Stomach (tissue), 9 donors: Measurements from ENCODE around the gene CARD10. TPM values are rescaled to one million over a fixed set of nuclear protein-coding genes. Genes with fewer than 3 reads are reported as not detected.

ENCODE experiments used
- DNase-seq, 2 donors: peaks; one replicate each; pipeline versions ENCODE4 v3.0.0 to v3.0.0-alpha.2; 2013 to 2019
- H3K27ac ChIP-seq, 5 donors: fragments of 200-600 bp in 4 of 5; sonication (generic) in 4 of 5; one replicate each; pipeline ENCODE4 v1.5.1; 2013 to 2019; ENCODE audit warnings: mild to moderate bottlenecking in 1 of 5, moderate library complexity in 1 of 5
- H3K27me3 ChIP-seq, 3 donors: fragments of 200-600 bp; sonication (generic); one replicate each; pipeline ENCODE4 v1.5.1; 2017 to 2019; ENCODE audit warnings: mixed run types in 1 of 3
- H3K36me3 ChIP-seq, 4 donors: fragments of 200-600 bp; sonication (generic); 1 replicate in 3 of 4; 2 replicates in 1 of 4; pipeline ENCODE4 v1.5.1; 2016 to 2019
- H3K4me1 ChIP-seq, 4 donors: fragments of 200-600 bp; sonication (generic); one replicate each; pipeline ENCODE4 v1.5.1; 2016 to 2019
- H3K4me3 ChIP-seq, 4 donors: fragments of 200-600 bp; sonication (generic) in 3 of 4; one replicate each; pipeline ENCODE4 v1.5.1; 2016 to 2019; ENCODE audit warnings: mild to moderate bottlenecking in 1 of 4
- H3K9me3 ChIP-seq, 4 donors: fragments of 200-600 bp; sonication (generic); one replicate each; pipeline ENCODE4 v1.5.1; 2016 to 2019
- CTCF ChIP-seq, 7 experiments: fragments of 450-650 bp in 4 of 7; fragments of 200-600 bp in 3 of 7; sonication (generic) in 3 of 7; IDR thresholded peaks; one replicate each; pipeline ENCODE4 v1.5.1; 2016 to 2019; ENCODE audit warnings: antibody characterized with exemption in 7 of 7, control low read depth in 2 of 7, mild to moderate bottlenecking in 1 of 7
- EP300 ChIP-seq: sonication (generic); formaldehyde crosslinking; IDR thresholded peaks from one replicate; pipeline ENCODE4 v1.6.1; 2017; ENCODE audit warnings: antibody characterized with exemption
- POLR2A ChIP-seq, 4 donors: fragments of 450-650 bp; IDR thresholded peaks; one replicate each; pipeline ENCODE4 v1.6.1; 2016; ENCODE audit warnings: antibody characterized with exemption in 4 of 4, control low read depth in 2 of 4, mild to moderate bottlenecking in 1 of 4, moderate library complexity in 1 of 4
- POLR2AphosphoS5 ChIP-seq, 3 donors: sonication (generic); formaldehyde crosslinking; IDR thresholded peaks; one replicate each; pipeline ENCODE4 v1.6.1; 2016; ENCODE audit warnings: antibody characterized with exemption in 3 of 3
- WGBS, 5 donors: extraction: QIAGEN DNeasy Blood & Tissue Kit in 3 of 5; methylation state at CpG; one replicate each; pipeline versions ENCODE4 v1.1.5 to v1.1.7; 2013 to 2018; 5-methylcytosine and 5-hydroxymethylcytosine counted together
- intact Hi-C: fragments of 100-400 bp; cut with DNase I; formaldehyde crosslinking; loops from one replicate; pipeline ENCODE4 v1.15.1; 2023; ENCODE audit warnings: low total_unique reads
- polyA plus RNA-seq, 3 donors: library from polyadenylated mRNA; stranded (reverse); fragments of 200-250 nt; gene quantifications; one replicate each; pipeline ENCODE4 v1.2.3, GENCODE V29; 2013
- total RNA-seq, 5 donors: library from RNA; depleted of rRNA; stranded (reverse); fragments of >200 nt; gene quantifications; one replicate each; pipeline versions ENCODE4 v1.1.0 to v1.2.3, GENCODE V29; 2014 to 2016
- donor health status: healthy with polysubstance abuse.
- donor health status: Bipolar disorder and iron deficiency.
- donor health status: healthy.

The CARD10 gene
- total and polyA plus RNA-seq, 8 donors = 5.5 to 120 (median 15.7) TPM

GRCh38 chr22:37487129-37487528, 32.1 kb downstream of the CARD10 start:
- Histone ChIP-seq H3K4me1 (peaks cover 22 to 33% (median 29%) of the 10 kb centered on the region in 4 donors), H3K36me3 (peaks cover 4 to 24% (median 16%) of the 10 kb centered on the region in 4 donors), H3K9me3 (no peaks in the 10 kb centered on the region), H3K27ac (peak overlapping the region in 1 of 5 donors; percentile 86), H3K4me3 (no peak overlapping the region), H3K27me3 (peaks cover 0 to 33% (median 4%) of the 10 kb centered on the region in 3 donors)
- intact Hi-C loops = no loop called here
- no peak for DNase-seq
- 68 to 81% (median 75%) methylated on average over 10 of the region's 10 CpGs for WGBS, 5 donors
- no peak for TF ChIP-seq POLR2AphosphoS5 (IDR thresholded peaks at IDR 0.05)
- no peak for TF ChIP-seq EP300
- no peak for TF ChIP-seq POLR2A (IDR thresholded peaks at IDR 0.05)
- no peak for TF ChIP-seq CTCF (IDR thresholded peaks at IDR 0.05)

- H3K4me1 ChIP-seq = peaks cover 22 to 33% (median 29%) of the 10 kb centered on the region in 4 donors
- H3K27me3 ChIP-seq = peaks cover 0 to 41% (median 4%) of the 10 kb centered on the region in 3 donors
- H3K9me3 ChIP-seq = no peaks in the 10 kb centered on the region
- peak within 1 kb of the TSS; percentile 49 to 86 (median 76) for H3K27ac ChIP-seq
- peaks cover 4 to 20% (median 15%) of the 10 kb centered on the region in 4 donors for H3K36me3 ChIP-seq
- intact Hi-C loops = no loop called here
- DNase-seq = peak; percentile 78 to 87
- TF ChIP-seq POLR2A (IDR thresholded peaks at IDR 0.05) (no peak), POLR2AphosphoS5 (IDR thresholded peaks at IDR 0.05) (peak in 1 of 3 donors; percentile 32)
- peak within 1 kb of the TSS; percentile 38 to 53 (median 46) for H3K4me3 ChIP-seq
- 2 to 4% (median 3%) methylated on average over 19 to 24 of the region's 24 CpGs for WGBS, 5 donors
These were observed 32.9 kb downstream of the CARD10 start, which contains the start of gene MFNG for GRCh38 chr22:37486224-37486845. MFNG (minus strand) TSS chr22:37486384; CDS start chr22:37486177, 207 bp downstream.

- Histone ChIP-seq H3K36me3 (peaks cover under 1 to 13% (median 8%) of the 10 kb centered on the region in 4 donors), H3K27ac (peak overlapping the region; percentile 49 to 86 (median 76)), H3K4me1 (peaks cover 22 to 33% (median 29%) of the 10 kb centered on the region in 4 donors), H3K9me3 (no peaks in the 10 kb centered on the region), H3K4me3 (peak overlapping the region; percentile 38 to 53 (median 46)), H3K27me3 (peaks cover 0 to 43% (median 4%) of the 10 kb centered on the region in 3 donors)
- DNase-seq = no peak
- intact Hi-C loops = no loop called here
- WGBS, 5 donors = 58 to 73% (median 63%) methylated on average over 14 to 26 of the region's 26 CpGs
- no peak for TF ChIP-seq POLR2AphosphoS5 (IDR thresholded peaks at IDR 0.05)
- TF ChIP-seq EP300 = no peak
- no peak for TF ChIP-seq CTCF (IDR thresholded peaks at IDR 0.05)
- TF ChIP-seq POLR2A (IDR thresholded peaks at IDR 0.05) = no peak
These were observed 33.6 kb downstream of the CARD10 start for GRCh38 chr22:37485395-37486223.

GRCh38 chr22:37484480-37485394, 34.5 kb downstream of the CARD10 start:
- H3K4me1 ChIP-seq = peaks cover 22 to 33% (median 29%) of the 10 kb centered on the region in 4 donors
- peak overlapping the region; percentile 49 to 86 (median 76) for H3K27ac ChIP-seq
- peak overlapping the region; percentile 38 to 53 (median 46) for H3K4me3 ChIP-seq
- peaks cover 0 to 47% (median 4%) of the 10 kb centered on the region in 3 donors for H3K27me3 ChIP-seq
- intact Hi-C loops = no loop called here
- H3K9me3 ChIP-seq = no peaks in the 10 kb centered on the region
- TF ChIP-seq POLR2AphosphoS5 (IDR thresholded peaks at IDR 0.05) (peak; percentile 20 to 68 (median 55)), POLR2A (IDR thresholded peaks at IDR 0.05) (no peak), CTCF (IDR thresholded peaks at IDR 0.05) (no peak), EP300 (no peak)
- peak; percentile 72 to 75 for DNase-seq
- peaks cover 0 to 11% (median 1%) of the 10 kb centered on the region in 4 donors for H3K36me3 ChIP-seq
- 62 to 75% (median 68%) methylated on average over 35 to 39 of the region's 39 CpGs for WGBS, 5 donors
